ENCODE data around the gene TRRAP.
A peak's percentile ranks its signal among the peaks of the same experiment; 100 is the strongest.

TRRAP gene

GRCh38 chr7:99008921-99009530, 130.7 kb downstream of the TRRAP start:
- no peak overlapping the region for H3K4me3 Mint-ChIP-seq
- no peaks in the 10 kb centered on the region for H3K9me3 Mint-ChIP-seq
- peaks cover 14% of the 10 kb centered on the region for H3K4me1 Mint-ChIP-seq (ENCODE audit: low read depth)
- H3K27ac Mint-ChIP-seq: peak overlapping the region; percentile 49
- intact Hi-C loops (cut with micrococcal nuclease): no loop called here
- no peaks in the 10 kb centered on the region for H3K27me3 Mint-ChIP-seq
- peaks cover 99% of the 10 kb centered on the region for H3K36me3 Mint-ChIP-seq (ENCODE audit: low read depth)

GRCh38 chr7:99010281-99010680, 131.9 kb downstream of the TRRAP start:
- peaks cover 8% of the 10 kb centered on the region for H3K4me1 Mint-ChIP-seq (ENCODE audit: low read depth)
- peaks cover 99% of the 10 kb centered on the region for H3K36me3 Mint-ChIP-seq (ENCODE audit: low read depth)
- H3K4me3 Mint-ChIP-seq: no peak overlapping the region

GRCh38 chr7:99011341-99011705, 133.0 kb downstream of the TRRAP start:
- intact Hi-C loops (cut with micrococcal nuclease): no loop called here
- Mint-ChIP-seq H3K36me3 (ENCODE audit: low read depth) (peaks cover 100% of the 10 kb centered on the region), H3K9me3 (no peaks in the 10 kb centered on the region)

More at GRCh38 chr7:99010281-99010680, 131.9 kb downstream of the TRRAP start:
- H3K9me3 Mint-ChIP-seq: no peaks in the 10 kb centered on the region
- H3K27me3 Mint-ChIP-seq: no peaks in the 10 kb centered on the region
- no peak overlapping the region for H3K27ac Mint-ChIP-seq
- intact Hi-C loops (cut with micrococcal nuclease): no loop called here

GRCh38 chr7:99011706-99012404, 133.5 kb downstream of the TRRAP start:
- Mint-ChIP-seq H3K27ac (no peak overlapping the region), H3K9me3 (no peaks in the 10 kb centered on the region), H3K27me3 (no peaks in the 10 kb centered on the region), H3K4me1 (ENCODE audit: low read depth) (peaks cover 11% of the 10 kb centered on the region), H3K36me3 (ENCODE audit: low read depth) (peaks cover 99% of the 10 kb centered on the region), H3K4me3 (no peak overlapping the region)
- intact Hi-C loops (cut with micrococcal nuclease): no loop called here

More at GRCh38 chr7:99011341-99011705, 133.0 kb downstream of the TRRAP start:
- Mint-ChIP-seq H3K27me3 (no peaks in the 10 kb centered on the region), H3K27ac (no peak overlapping the region), H3K4me3 (no peak overlapping the region), H3K4me1 (ENCODE audit: low read depth) (peaks cover 6% of the 10 kb centered on the region)

- H3K27ac Mint-ChIP-seq: no peak overlapping the region
- H3K4me3 Mint-ChIP-seq: no peak overlapping the region
- intact Hi-C loops (cut with micrococcal nuclease): no loop called here
- no peaks in the 10 kb centered on the region for H3K9me3 Mint-ChIP-seq
- H3K4me1 Mint-ChIP-seq (ENCODE audit: low read depth): peaks cover 16% of the 10 kb centered on the region
- H3K36me3 Mint-ChIP-seq (ENCODE audit: low read depth): peaks cover 91% of the 10 kb centered on the region
- no peaks in the 10 kb centered on the region for H3K27me3 Mint-ChIP-seq
Observed at GRCh38 chr7:99012722-99013121, 134.4 kb downstream of the TRRAP start.

GRCh38 chr7:99013266-99014112, 135.2 kb downstream of the TRRAP start:
- peaks cover 83% of the 10 kb centered on the region for H3K36me3 Mint-ChIP-seq (ENCODE audit: low read depth)
- H3K27ac Mint-ChIP-seq: no peak overlapping the region
- no peaks in the 10 kb centered on the region for H3K27me3 Mint-ChIP-seq
- peaks cover 16% of the 10 kb centered on the region for H3K4me1 Mint-ChIP-seq (ENCODE audit: low read depth)
- no peak overlapping the region for H3K4me3 Mint-ChIP-seq
- H3K9me3 Mint-ChIP-seq: no peaks in the 10 kb centered on the region
- intact Hi-C loops (cut with micrococcal nuclease): no loop called here

GRCh38 chr7:99014113-99014985, 136.0 kb downstream of the TRRAP start:
- Mint-ChIP-seq H3K36me3 (ENCODE audit: low read depth) (peaks cover 82% of the 10 kb centered on the region), H3K27ac (no peak overlapping the region), H3K27me3 (no peaks in the 10 kb centered on the region), H3K4me1 (ENCODE audit: low read depth) (peaks cover 16% of the 10 kb centered on the region), H3K4me3 (no peak overlapping the region), H3K9me3 (no peaks in the 10 kb centered on the region)
- intact Hi-C loops (cut with micrococcal nuclease): no loop called here

GRCh38 chr7:99016196-99016595, 137.9 kb downstream of the TRRAP start:
- Mint-ChIP-seq H3K4me1 (ENCODE audit: low read depth) (peaks cover 23% of the 10 kb centered on the region), H3K9me3 (no peaks in the 10 kb centered on the region), H3K4me3 (no peak overlapping the region), H3K27me3 (no peaks in the 10 kb centered on the region), H3K27ac (peak overlapping the region; percentile 64), H3K36me3 (ENCODE audit: low read depth) (peaks cover 81% of the 10 kb centered on the region)
- intact Hi-C loops (cut with micrococcal nuclease): no loop called here

- Mint-ChIP-seq H3K4me3 (no peak overlapping the region), H3K27ac (no peak overlapping the region), H3K27me3 (no peaks in the 10 kb centered on the region), H3K9me3 (no peaks in the 10 kb centered on the region), H3K36me3 (ENCODE audit: low read depth) (peaks cover 56% of the 10 kb centered on the region), H3K4me1 (ENCODE audit: low read depth) (peaks cover 55% of the 10 kb centered on the region)
- intact Hi-C loops (cut with micrococcal nuclease): no loop called here
Observed at GRCh38 chr7:99019523-99020412, 141.4 kb downstream of the TRRAP start.

- intact Hi-C loops (cut with micrococcal nuclease): no loop called here
- Mint-ChIP-seq H3K27ac (no peak overlapping the region), H3K9me3 (no peaks in the 10 kb centered on the region), H3K27me3 (no peaks in the 10 kb centered on the region), H3K4me1 (ENCODE audit: low read depth) (peaks cover 55% of the 10 kb centered on the region), H3K4me3 (no peak overlapping the region), H3K36me3 (ENCODE audit: low read depth) (peaks cover 50% of the 10 kb centered on the region)
Observed at GRCh38 chr7:99020413-99020715, 142.0 kb downstream of the TRRAP start.

GRCh38 chr7:99021941-99022560, 143.7 kb downstream of the TRRAP start:
- H3K27ac Mint-ChIP-seq: peak overlapping the region; percentile 56
- intact Hi-C loops (cut with micrococcal nuclease): no loop called here
- peaks cover 44% of the 10 kb centered on the region for H3K4me1 Mint-ChIP-seq (ENCODE audit: low read depth)

GRCh38 chr7:99024066-99024465, 145.7 kb downstream of the TRRAP start:
- peaks cover 61% of the 10 kb centered on the region for H3K4me1 Mint-ChIP-seq (ENCODE audit: low read depth)
- intact Hi-C loops (cut with micrococcal nuclease): no loop called here
- no peak overlapping the region for H3K4me3 Mint-ChIP-seq
- H3K27me3 Mint-ChIP-seq: no peaks in the 10 kb centered on the region
- peaks cover 53% of the 10 kb centered on the region for H3K36me3 Mint-ChIP-seq (ENCODE audit: low read depth)
- H3K27ac Mint-ChIP-seq: peak overlapping the region; percentile 30
- peaks cover 10% of the 10 kb centered on the region for H3K9me3 Mint-ChIP-seq

More at GRCh38 chr7:99021941-99022560, 143.7 kb downstream of the TRRAP start:
- Mint-ChIP-seq H3K9me3 (no peaks in the 10 kb centered on the region), H3K27me3 (no peaks in the 10 kb centered on the region), H3K36me3 (ENCODE audit: low read depth) (peaks cover 38% of the 10 kb centered on the region), H3K4me3 (no peak overlapping the region)
